ENCODE results near the gene LAIR2. TPM values are rescaled to one million over a fixed set of nuclear protein-coding genes. Genes with fewer than 3 reads are reported as not detected.

The LAIR2 gene
- total RNA-seq, 1 donor from 2014 or later: not detected

DNA sequence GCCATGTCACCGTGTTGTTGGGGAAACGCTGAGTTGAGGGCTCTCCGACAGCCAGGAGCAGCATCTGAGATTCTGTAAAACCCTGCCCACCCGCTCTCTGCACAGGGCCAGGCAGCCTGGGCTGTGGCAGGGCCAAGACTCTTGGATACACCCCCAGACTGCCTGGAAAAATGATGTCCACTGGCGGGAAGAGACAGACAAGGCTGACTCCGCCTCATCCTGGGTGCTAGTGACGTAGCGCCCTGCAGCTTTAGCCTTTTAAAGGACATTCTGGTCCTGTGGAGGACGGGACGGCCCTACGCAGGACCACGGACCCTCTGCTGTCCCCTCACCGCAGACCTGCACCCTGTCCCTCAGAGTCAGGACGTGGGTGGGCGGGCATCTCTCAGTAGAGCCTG is 50.3 kb downstream of the LAIR2 start:
- Histone ChIP-seq H3K79me2 (ENCODE audit: low read depth) (no peaks in the 10 kb centered on the region), H3K27ac (no peak overlapping the region), H4K20me1 (ENCODE audit: low read depth) (no peaks in the 10 kb centered on the region), H3F3A (ENCODE audit: low read depth) (no peaks in the 10 kb centered on the region), H3K4me3 (no peak overlapping the region), H3K9ac (no peak overlapping the region), H3K27me3 (no peaks in the 10 kb centered on the region), H3K36me3 (no peaks in the 10 kb centered on the region), H3K4me1 (no peaks in the 10 kb centered on the region), H2AFZ (replicated peaks) (no peak overlapping the region), H3K4me2 (no peak overlapping the region), H3K9me3 (ENCODE audit: low read depth) (no peaks in the 10 kb centered on the region)
- Mint-ChIP-seq H3K4me3 (no peak overlapping the region), H3K36me3 (no peaks in the 10 kb centered on the region), H3K9me3 (peaks cover 27% of the 10 kb centered on the region), H3K27ac (no peak overlapping the region), H3K27me3 (ENCODE audit: insufficient read depth, low read depth) (no peaks in the 10 kb centered on the region), H3K4me1 (no peaks in the 10 kb centered on the region)
- no peak for DNase-seq (ENCODE audit: low spot score)
- no peak for TF ChIP-seq EZH2 (IDR thresholded peaks at IDR 0.05)
- TF ChIP-seq EZH2phosphoT487 (IDR thresholded peaks at IDR 0.05): no peak
- no peak for TF ChIP-seq CTCF (IDR thresholded peaks at IDR 0.05)

- no peak overlapping the region for H2AFZ ChIP-seq (replicated peaks)
- Mint-ChIP-seq H3K36me3 (no peaks in the 10 kb centered on the region), H3K4me3 (no peak overlapping the region), H3K27ac (no peak overlapping the region), H3K4me1 (no peaks in the 10 kb centered on the region), H3K27me3 (ENCODE audit: insufficient read depth, low read depth) (peaks cover 2% of the 10 kb centered on the region), H3K9me3 (peaks cover 27% of the 10 kb centered on the region)
- H3K4me3 ChIP-seq: no peak overlapping the region
- H3K4me1 ChIP-seq: no peaks in the 10 kb centered on the region
- no peaks in the 10 kb centered on the region for H3F3A ChIP-seq (ENCODE audit: low read depth)
- no peaks in the 10 kb centered on the region for H4K20me1 ChIP-seq (ENCODE audit: low read depth)
- H3K9ac ChIP-seq: no peak overlapping the region
- H3K36me3 ChIP-seq: no peaks in the 10 kb centered on the region
- no peaks in the 10 kb centered on the region for H3K79me2 ChIP-seq (ENCODE audit: low read depth)
- no peak overlapping the region for H3K4me2 ChIP-seq
- no peak overlapping the region for H3K27ac ChIP-seq
- no peaks in the 10 kb centered on the region for H3K27me3 ChIP-seq
- TF ChIP-seq EZH2phosphoT487 (IDR thresholded peaks at IDR 0.05): no peak
- no peak for TF ChIP-seq EZH2 (IDR thresholded peaks at IDR 0.05)
- no peak for TF ChIP-seq CTCF (IDR thresholded peaks at IDR 0.05)
- no peak for DNase-seq (ENCODE audit: low spot score)
- no peaks in the 10 kb centered on the region for H3K9me3 ChIP-seq (ENCODE audit: low read depth)
Observed at GRCh38 chr19:54554006-54554405, 51.4 kb downstream of the LAIR2 start.

- H3F3A ChIP-seq (ENCODE audit: low read depth): no peaks in the 10 kb centered on the region
- no peak overlapping the region for H3K27ac Mint-ChIP-seq
- H3K4me2 ChIP-seq: no peak overlapping the region
- peaks cover 2% of the 10 kb centered on the region for H3K27me3 Mint-ChIP-seq (ENCODE audit: insufficient read depth, low read depth)
- no peak overlapping the region for H3K4me3 ChIP-seq
- peaks cover 24% of the 10 kb centered on the region for H3K9me3 Mint-ChIP-seq
- H3K79me2 ChIP-seq (ENCODE audit: low read depth): no peaks in the 10 kb centered on the region
- H2AFZ ChIP-seq (replicated peaks): no peak overlapping the region
- no peaks in the 10 kb centered on the region for H3K9me3 ChIP-seq (ENCODE audit: low read depth)
- H4K20me1 ChIP-seq (ENCODE audit: low read depth): no peaks in the 10 kb centered on the region
- H3K9ac ChIP-seq: no peak overlapping the region
- H3K4me1 ChIP-seq: no peaks in the 10 kb centered on the region
- TF ChIP-seq EZH2 (IDR thresholded peaks at IDR 0.05) (no peak), EZH2phosphoT487 (IDR thresholded peaks at IDR 0.05) (no peak), CTCF (IDR thresholded peaks at IDR 0.05) (no peak)
- no peaks in the 10 kb centered on the region for H3K4me1 Mint-ChIP-seq
- no peak overlapping the region for H3K4me3 Mint-ChIP-seq
- no peak for DNase-seq (ENCODE audit: low spot score)
- no peaks in the 10 kb centered on the region for H3K36me3 ChIP-seq
- H3K27me3 ChIP-seq: no peaks in the 10 kb centered on the region
- H3K27ac ChIP-seq: no peak overlapping the region
- no peaks in the 10 kb centered on the region for H3K36me3 Mint-ChIP-seq
Observed at GRCh38 chr19:54554896-54555295, 52.3 kb downstream of the LAIR2 start.

Data from neural progenitor cell (in vitro differentiated cells).